Lung (tissue), 12 donors: ENCODE measurements around the gene MAT1A. TPM values are rescaled to one million over a fixed set of nuclear protein-coding genes. Genes with fewer than 3 reads are reported as not detected.

Experiments
- ATAC-seq: fragments of 200-7000 bp; cut with Tn5 transposase; one replicate; pipeline ENCODE4 v1.9.1; 2020; ENCODE audit warnings: moderate number of reproducible peaks; ENCODE audit not compliant: insufficient read depth, low FRiP score
- DNase-seq, 3 donors: peaks; one replicate each; pipeline ENCODE4 v3.0.0-alpha.2; 2013 to 2017
- H3K27ac ChIP-seq, 2 donors: one replicate each; pipeline ENCODE4 v1.5.1; 2013; ENCODE audit warnings: mild to moderate bottlenecking in 2 of 2, moderate library complexity in 2 of 2, control low read depth in 1 of 2, inconsistent platforms in 1 of 2, low read depth in 1 of 2, low read length in 1 of 2
- H3K27me3 ChIP-seq, 3 donors: one replicate each; pipeline ENCODE4 v1.5.1; 2013; ENCODE audit warnings: low read length in 2 of 3; ENCODE audit not compliant: control insufficient read depth in 3 of 3, insufficient read depth in 3 of 3
- H3K36me3 ChIP-seq, 4 donors: one replicate each; pipeline ENCODE4 v1.5.1; 2013; ENCODE audit warnings: low read length in 4 of 4, mild to moderate bottlenecking in 1 of 4, moderate library complexity in 1 of 4; ENCODE audit not compliant: control insufficient read depth in 4 of 4, insufficient read depth in 4 of 4
- H3K4me1 ChIP-seq, 5 donors: one replicate each; pipeline ENCODE4 v1.5.1; 2013; ENCODE audit warnings: low read length in 5 of 5, mild to moderate bottlenecking in 2 of 5, moderate library complexity in 1 of 5; ENCODE audit not compliant: control insufficient read depth in 5 of 5, insufficient read depth in 5 of 5
- H3K4me3 ChIP-seq: one replicate; pipeline ENCODE4 v1.5.1; 2013; ENCODE audit warnings: mild to moderate bottlenecking, control low read depth, moderate library complexity
- H3K9ac ChIP-seq, 2 donors: one replicate each; pipeline ENCODE4 v1.5.1; 2013; ENCODE audit warnings: low read length in 2 of 2, control low read depth in 1 of 2; ENCODE audit not compliant: insufficient read depth in 1 of 2
- H3K9me3 ChIP-seq, 4 donors: one replicate each; pipeline ENCODE4 v1.5.1; 2013; ENCODE audit warnings: low read length in 3 of 4, mild to moderate bottlenecking in 1 of 4, moderate library complexity in 1 of 4; ENCODE audit not compliant: control insufficient read depth in 4 of 4, insufficient read depth in 3 of 4
- CTCF ChIP-seq: IDR thresholded peaks from 2 replicates; pipeline ENCODE4 v1.5.1; 2012; ENCODE audit warnings: mild to moderate bottlenecking; ENCODE audit errors: control extremely low read depth, extremely low read depth
- whole genome bisulfite sequencing, 2 donors: extraction: QIAGEN DNeasy Blood & Tissue Kit; methylation state at CpG; one replicate each; pipeline ENCODE4 v1.1.7; 2013; 5-methylcytosine and 5-hydroxymethylcytosine counted together
- polyA plus RNA-seq, 2 donors: library from polyadenylated mRNA; stranded (reverse); fragments of 200-250 nt; gene quantifications; one replicate each; pipeline ENCODE4 v1.2.1, GENCODE V29; 2013
- total RNA-seq, 2 donors: library from RNA; depleted of rRNA in 1 of 2; stranded (reverse); fragments of >200 nt in 1 of 2; gene quantifications; one replicate each; pipeline ENCODE4 v1.2.1, GENCODE V29; 2014 to 2021
- donor health status: control.
- donor health status: control.
- donor health status: Bipolar disorder and iron deficiency.
- donor health status: healthy.
- donor health status: DM: yes; HTN: yes; CAD: no.

Gene MAT1A
- total and polyA plus RNA-seq, 4 donors: 0.30 to 1.1 (median 0.43) TPM

GRCh38 chr10:80324086-80324485 lies 34.6 kb upstream of the MAT1A start:
- Histone ChIP-seq H3K4me1 (no peaks in the 10 kb centered on the region), H3K36me3 (no peaks in the 10 kb centered on the region), H3K9ac (no peak overlapping the region), H3K27me3 (peaks cover 0 to 3% (median 0%) of the 10 kb centered on the region in 3 donors), H3K27ac (no peak overlapping the region), H3K4me3 (no peak overlapping the region), H3K9me3 (peaks cover 0 to 4% (median 0%) of the 10 kb centered on the region in 4 donors)
- no peak for ATAC-seq
- no peak for TF ChIP-seq CTCF
- 40 to 45% methylated on average over 1 of the region's 1 CpG for WGBS, 2 donors
- DNase-seq: no peak

GRCh38 chr10:80323311-80323710 lies 33.9 kb upstream of the MAT1A start:
- WGBS, 2 donors: 68 to 79% methylated on average over 3 of the region's 3 CpGs

GRCh38 chr10:80322711-80323110 lies 33.3 kb upstream of the MAT1A start:
- ATAC-seq: no peak

More at GRCh38 chr10:80323311-80323710, 33.9 kb upstream of the MAT1A start:
- no peak for TF ChIP-seq CTCF
- Histone ChIP-seq H3K27me3 (peaks cover 0 to 3% (median 0%) of the 10 kb centered on the region in 3 donors), H3K4me1 (no peaks in the 10 kb centered on the region), H3K4me3 (no peak overlapping the region), H3K9me3 (no peaks in the 10 kb centered on the region), H3K27ac (no peak overlapping the region), H3K9ac (no peak overlapping the region), H3K36me3 (no peaks in the 10 kb centered on the region)
- ATAC-seq (no peak), DNase-seq (no peak)

More at GRCh38 chr10:80322711-80323110, 33.3 kb upstream of the MAT1A start:
- Histone ChIP-seq H3K9me3 (no peaks in the 10 kb centered on the region), H3K4me3 (no peak overlapping the region), H3K4me1 (no peaks in the 10 kb centered on the region), H3K27ac (no peak overlapping the region), H3K9ac (no peak overlapping the region), H3K36me3 (no peaks in the 10 kb centered on the region), H3K27me3 (peaks cover 0 to 3% (median 0%) of the 10 kb centered on the region in 3 donors)
- WGBS, 2 donors: 42 to 74% methylated on average over 1 of the region's 1 CpG
- no peak for DNase-seq
- no peak for TF ChIP-seq CTCF
